SU-DHL-6 (cell line): ENCODE results near the gene STEAP3.

Source experiments
- H2AFZ ChIP-seq: fragments of 200-600 bp; sonication (generic); 2 replicates; pipeline ENCODE4 v1.6.1; 2014; ENCODE audit warnings: low read depth, mild to moderate bottlenecking, moderate library complexity, mixed read lengths, antibody characterized with exemption, low read length; ENCODE audit not compliant: severe bottlenecking
- H3F3A ChIP-seq: fragments of 200-600 bp; shearing (Covaris generic); 2 replicates; pipeline ENCODE4 v1.6.0; 2016; ENCODE audit warnings: antibody characterized with exemption, mild to moderate bottlenecking; ENCODE audit not compliant: insufficient read depth
- H3K27ac ChIP-seq: fragments of 200-600 bp; sonication (generic); 2 replicates; pipeline ENCODE4 v1.5.1; 2016; ENCODE audit warnings: low read depth, mild to moderate bottlenecking, low read length, moderate library complexity, mixed read lengths
- H3K27me3 ChIP-seq: fragments of 200-600 bp; sonication (generic), shearing (Covaris generic); 2 replicates; pipeline ENCODE4 v1.6.0; 2014; ENCODE audit warnings: mild to moderate bottlenecking, low read length
- H3K36me3 ChIP-seq: fragments of 200-600 bp; sonication (generic); 2 replicates; pipeline ENCODE4 v1.6.1; 2014; ENCODE audit warnings: mild to moderate bottlenecking, low read length, mixed read lengths
- H3K4me2 ChIP-seq: fragments of 300-600, 200-600 bp; shearing (Covaris generic), sonication (generic); 2 replicates; pipeline ENCODE4 v1.6.0; 2014; ENCODE audit warnings: low read length, low read depth, mild to moderate bottlenecking; ENCODE audit not compliant: poor library complexity, severe bottlenecking
- H3K4me3 ChIP-seq: fragments of 200-600 bp; sonication (generic); 2 replicates; pipeline ENCODE4 v1.5.1; 2014; ENCODE audit warnings: antibody characterized with exemption, low read length, mild to moderate bottlenecking, mixed read lengths; ENCODE audit not compliant: insufficient read depth, poor library complexity, severe bottlenecking
- H3K79me2 ChIP-seq: fragments of 200-600 bp; sonication (generic); 2 replicates; pipeline ENCODE4 v1.6.1; 2014; ENCODE audit warnings: mild to moderate bottlenecking, low read length, moderate library complexity; ENCODE audit not compliant: insufficient read depth
- H3K9ac ChIP-seq: fragments of 200-600 bp; sonication (generic); 2 replicates; pipeline ENCODE4 v1.7.0; 2014; ENCODE audit warnings: mild to moderate bottlenecking, low read length
- H3K9me2 ChIP-seq: fragments of 200-600 bp; sonication (generic); replicated peaks from 2 replicates; pipeline ENCODE4 v1.6.1; 2014; ENCODE audit warnings: low read length; ENCODE audit not compliant: insufficient read depth
- H3K9me3 ChIP-seq: fragments of 200-600 bp; sonication (generic); 2 replicates; pipeline ENCODE4 v1.6.1; 2014; ENCODE audit warnings: low read length, mixed read lengths; ENCODE audit not compliant: insufficient read depth
- H4K20me1 ChIP-seq: fragments of 200-600 bp; sonication (generic); 2 replicates; pipeline ENCODE4 v1.6.1; 2014; ENCODE audit warnings: low read depth, mild to moderate bottlenecking, antibody characterized with exemption, low read length, moderate library complexity, mixed read lengths
- EZH2phosphoT487 ChIP-seq: fragments of 200-600 bp; sonication (generic), shearing (Covaris generic); conservative IDR thresholded peaks from 2 replicates; pipeline ENCODE4 v1.6.1; 2018; ENCODE audit warnings: mild to moderate bottlenecking, antibody characterized with exemption, low read length, moderate library complexity, mixed read lengths
- TF ChIP-seq, protein P1 (sequence below): fragments of 200-600 bp; sonication (generic); IDR thresholded peaks from one replicate; pipeline ENCODE4 v1.5.1; 2017; ENCODE audit warnings: antibody characterized with exemption, mild to moderate bottlenecking, low read length, moderate library complexity; ENCODE audit not compliant: insufficient read depth, poor library complexity, severe bottlenecking

STEAP3 gene

DNA sequence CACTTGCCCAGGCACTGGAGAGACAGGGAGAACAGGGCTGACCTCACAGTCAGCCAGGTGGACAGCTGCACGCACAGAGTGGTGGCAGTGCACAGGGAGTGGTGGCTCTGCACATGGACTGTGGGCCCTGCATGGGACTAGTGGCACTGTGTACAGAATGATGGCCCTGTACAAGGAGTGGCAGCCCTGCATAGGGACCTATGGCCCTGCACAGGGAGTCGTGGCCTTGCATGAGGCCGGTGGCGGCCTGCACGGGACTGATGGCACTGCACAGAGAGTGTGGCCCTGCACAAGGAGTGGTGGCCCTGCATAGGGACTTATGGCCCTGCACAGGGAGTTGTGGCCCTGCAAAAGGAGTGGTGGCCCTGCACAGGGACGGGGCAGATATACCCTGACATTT is 19.1 kb upstream of the STEAP3 start:
- Histone ChIP-seq H3K9me2 (no peaks in the 10 kb centered on the region), H3K4me2 (no peak overlapping the region), H3K9ac (no peak overlapping the region), H3K27ac (no peak overlapping the region), H3K79me2 (no peaks in the 10 kb centered on the region), H3F3A (no peaks in the 10 kb centered on the region), H3K27me3 (no peaks in the 10 kb centered on the region), H3K9me3 (no peaks in the 10 kb centered on the region), H4K20me1 (no peaks in the 10 kb centered on the region), H3K36me3 (no peaks in the 10 kb centered on the region), H3K4me3 (no peak overlapping the region), H2AFZ (no peak overlapping the region)
- TF ChIP-seq EZH2phosphoT487, result no peak
- TF ChIP-seq, protein P1, sequence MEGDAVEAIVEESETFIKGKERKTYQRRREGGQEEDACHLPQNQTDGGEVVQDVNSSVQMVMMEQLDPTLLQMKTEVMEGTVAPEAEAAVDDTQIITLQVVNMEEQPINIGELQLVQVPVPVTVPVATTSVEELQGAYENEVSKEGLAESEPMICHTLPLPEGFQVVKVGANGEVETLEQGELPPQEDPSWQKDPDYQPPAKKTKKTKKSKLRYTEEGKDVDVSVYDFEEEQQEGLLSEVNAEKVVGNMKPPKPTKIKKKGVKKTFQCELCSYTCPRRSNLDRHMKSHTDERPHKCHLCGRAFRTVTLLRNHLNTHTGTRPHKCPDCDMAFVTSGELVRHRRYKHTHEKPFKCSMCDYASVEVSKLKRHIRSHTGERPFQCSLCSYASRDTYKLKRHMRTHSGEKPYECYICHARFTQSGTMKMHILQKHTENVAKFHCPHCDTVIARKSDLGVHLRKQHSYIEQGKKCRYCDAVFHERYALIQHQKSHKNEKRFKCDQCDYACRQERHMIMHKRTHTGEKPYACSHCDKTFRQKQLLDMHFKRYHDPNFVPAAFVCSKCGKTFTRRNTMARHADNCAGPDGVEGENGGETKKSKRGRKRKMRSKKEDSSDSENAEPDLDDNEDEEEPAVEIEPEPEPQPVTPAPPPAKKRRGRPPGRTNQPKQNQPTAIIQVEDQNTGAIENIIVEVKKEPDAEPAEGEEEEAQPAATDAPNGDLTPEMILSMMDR, result no peak

GRCh38 chr2:119205001-119205706 is 18.5 kb upstream of the STEAP3 start:
- TF ChIP-seq, protein P1, result no peak
- TF ChIP-seq EZH2phosphoT487, result no peak
- Histone ChIP-seq H3K9ac (no peak overlapping the region), H3K79me2 (no peaks in the 10 kb centered on the region), H3K4me2 (no peak overlapping the region), H3K27me3 (no peaks in the 10 kb centered on the region), H3K9me2 (no peaks in the 10 kb centered on the region), H2AFZ (no peak overlapping the region), H3K36me3 (no peaks in the 10 kb centered on the region), H3F3A (no peaks in the 10 kb centered on the region), H3K4me3 (no peak overlapping the region), H3K9me3 (no peaks in the 10 kb centered on the region), H3K27ac (no peak overlapping the region), H4K20me1 (no peaks in the 10 kb centered on the region)

GRCh38 chr2:119206201-119206600 is 17.4 kb upstream of the STEAP3 start:
- H3K9ac ChIP-seq, result no peak overlapping the region
- no peaks in the 10 kb centered on the region for H3K36me3 ChIP-seq
- no peaks in the 10 kb centered on the region for H3K9me2 ChIP-seq
- H4K20me1 ChIP-seq, result no peaks in the 10 kb centered on the region
- no peak overlapping the region for H3K27ac ChIP-seq
- no peak overlapping the region for H3K4me2 ChIP-seq
- no peak overlapping the region for H3K4me3 ChIP-seq
- no peaks in the 10 kb centered on the region for H3K9me3 ChIP-seq
- TF ChIP-seq, protein P1, result no peak
- TF ChIP-seq EZH2phosphoT487, result no peak
- H2AFZ ChIP-seq, result no peak overlapping the region
- H3K79me2 ChIP-seq, result no peaks in the 10 kb centered on the region
- H3F3A ChIP-seq, result no peaks in the 10 kb centered on the region
- H3K27me3 ChIP-seq, result no peaks in the 10 kb centered on the region
